Tibial artery (tissue), 4 donors: ENCODE data around the gene CSF2.

ENCODE experiments used
- DNase-seq, 2 donors: peaks; one replicate each; pipeline ENCODE4 v3.0.0-alpha.2; 2019
- H3K27ac ChIP-seq, 2 donors: fragments of 200-600 bp; sonication (generic) in 1 of 2; 1 replicate in 1 of 2; 2 replicates in 1 of 2; pipeline ENCODE4 v1.5.1; 2018 to 2019; ENCODE audit warnings: mild to moderate bottlenecking in 1 of 2
- H3K27me3 ChIP-seq, 2 donors: fragments of 200-600 bp; sonication (generic) in 1 of 2; one replicate each; pipeline versions ENCODE4 v1.5.1 to v1.6.0; 2016 to 2019
- H3K36me3 ChIP-seq, 3 donors: fragments of 200-600 bp; sonication (generic) in 2 of 3; one replicate each; pipeline ENCODE4 v1.5.1; 2016 to 2019; ENCODE audit warnings: mild to moderate bottlenecking in 2 of 3
- H3K4me1 ChIP-seq, 4 donors: fragments of 200-600 bp; sonication (generic) in 2 of 4; 1 replicate in 3 of 4; 2 replicates in 1 of 4; pipeline ENCODE4 v1.5.1; 2016 to 2019
- H3K4me3 ChIP-seq, 2 donors: fragments of 200-600 bp; sonication (generic) in 1 of 2; 1 replicate in 1 of 2; 2 replicates in 1 of 2; pipeline ENCODE4 v1.5.1; 2018 to 2019; ENCODE audit warnings: mild to moderate bottlenecking in 2 of 2
- H3K9me3 ChIP-seq, 3 donors: fragments of 200-600 bp; sonication (generic) in 1 of 3; one replicate each; pipeline ENCODE4 v1.5.1; 2016 to 2019
- CTCF ChIP-seq, 2 experiments: fragments of 200-600 bp in 1 of 2; fragments of 450-650 bp in 1 of 2; IDR thresholded peaks; one replicate each; pipeline ENCODE4 v1.5.1; 2017 to 2019; ENCODE audit warnings: antibody characterized with exemption in 2 of 2, mild to moderate bottlenecking in 1 of 2, moderate library complexity in 1 of 2
- intact Hi-C: fragments of 100-400 bp; cut with DNase I; formaldehyde crosslinking; loops from one replicate; pipeline ENCODE4 v1.15.0; 2023; ENCODE audit warnings: low total_unique reads

Gene CSF2

GRCh38 chr5:132081458-132081857 is 7.9 kb downstream of the CSF2 start:
- H3K4me1 ChIP-seq, result peaks cover 0 to 16% (median 13%) of the 10 kb centered on the region in 4 donors
- TF ChIP-seq CTCF (IDR thresholded peaks at IDR 0.05), result no peak
- no peak overlapping the region for H3K27ac ChIP-seq
- no peaks in the 10 kb centered on the region for H3K27me3 ChIP-seq
- no peak for DNase-seq
- no peaks in the 10 kb centered on the region for H3K36me3 ChIP-seq
- H3K4me3 ChIP-seq, result no peak overlapping the region
- intact Hi-C loops, result no loop called here
- no peaks in the 10 kb centered on the region for H3K9me3 ChIP-seq

- no peaks in the 10 kb centered on the region for H3K36me3 ChIP-seq
- H3K9me3 ChIP-seq, result no peaks in the 10 kb centered on the region
- no peak overlapping the region for H3K4me3 ChIP-seq
- peaks cover 0 to 26% (median 19%) of the 10 kb centered on the region in 4 donors for H3K4me1 ChIP-seq
- TF ChIP-seq CTCF (IDR thresholded peaks at IDR 0.05), result no peak
- DNase-seq, result no peak
- no peak overlapping the region for H3K27ac ChIP-seq
- no peaks in the 10 kb centered on the region for H3K27me3 ChIP-seq
- intact Hi-C loops, result no loop called here
Observed at GRCh38 chr5:132082329-132083023, 8.9 kb downstream of the CSF2 start.

- DNase-seq, result no peak
- intact Hi-C loops, result no loop called here
- no peak for TF ChIP-seq CTCF (IDR thresholded peaks at IDR 0.05)
- Histone ChIP-seq H3K9me3 (no peaks in the 10 kb centered on the region), H3K36me3 (no peaks in the 10 kb centered on the region), H3K4me1 (peaks cover 0 to 26% (median 19%) of the 10 kb centered on the region in 4 donors), H3K27ac (no peak overlapping the region), H3K4me3 (no peak overlapping the region), H3K27me3 (no peaks in the 10 kb centered on the region)
Observed at GRCh38 chr5:132083071-132083678, 9.6 kb downstream of the CSF2 start.

GRCh38 chr5:132085686-132086085 is 12.1 kb downstream of the CSF2 start:
- no peak overlapping the region for H3K4me3 ChIP-seq
- H3K36me3 ChIP-seq, result no peaks in the 10 kb centered on the region
- DNase-seq, result no peak
- intact Hi-C loops, result no loop called here
- no peaks in the 10 kb centered on the region for H3K9me3 ChIP-seq
- H3K27me3 ChIP-seq, result no peaks in the 10 kb centered on the region
- no peak for TF ChIP-seq CTCF (IDR thresholded peaks at IDR 0.05)
- H3K27ac ChIP-seq, result peak overlapping the region in 1 of 2 donors; percentile 24
- peaks cover 0 to 26% (median 19%) of the 10 kb centered on the region in 4 donors for H3K4me1 ChIP-seq

GRCh38 chr5:132086277-132086794 is 12.7 kb downstream of the CSF2 start:
- DNase-seq, result peak; percentile 67 to 79
- no peaks in the 10 kb centered on the region for H3K9me3 ChIP-seq
- peak overlapping the region; percentile 17 to 24 for H3K27ac ChIP-seq
- no peaks in the 10 kb centered on the region for H3K36me3 ChIP-seq
- TF ChIP-seq CTCF (IDR thresholded peaks at IDR 0.05), result no peak
- peaks cover 0 to 26% (median 19%) of the 10 kb centered on the region in 4 donors for H3K4me1 ChIP-seq
- H3K27me3 ChIP-seq, result no peaks in the 10 kb centered on the region
- intact Hi-C loops, result no loop called here
- H3K4me3 ChIP-seq, result no peak overlapping the region
